ENCODE results near the gene TRIM46.
"Not testable (repeated sequence)": the region's sequence is repeated elsewhere in the genome, so short reads cannot be mapped to it uniquely, and the experiment has no call there.

Gene TRIM46

DNA sequence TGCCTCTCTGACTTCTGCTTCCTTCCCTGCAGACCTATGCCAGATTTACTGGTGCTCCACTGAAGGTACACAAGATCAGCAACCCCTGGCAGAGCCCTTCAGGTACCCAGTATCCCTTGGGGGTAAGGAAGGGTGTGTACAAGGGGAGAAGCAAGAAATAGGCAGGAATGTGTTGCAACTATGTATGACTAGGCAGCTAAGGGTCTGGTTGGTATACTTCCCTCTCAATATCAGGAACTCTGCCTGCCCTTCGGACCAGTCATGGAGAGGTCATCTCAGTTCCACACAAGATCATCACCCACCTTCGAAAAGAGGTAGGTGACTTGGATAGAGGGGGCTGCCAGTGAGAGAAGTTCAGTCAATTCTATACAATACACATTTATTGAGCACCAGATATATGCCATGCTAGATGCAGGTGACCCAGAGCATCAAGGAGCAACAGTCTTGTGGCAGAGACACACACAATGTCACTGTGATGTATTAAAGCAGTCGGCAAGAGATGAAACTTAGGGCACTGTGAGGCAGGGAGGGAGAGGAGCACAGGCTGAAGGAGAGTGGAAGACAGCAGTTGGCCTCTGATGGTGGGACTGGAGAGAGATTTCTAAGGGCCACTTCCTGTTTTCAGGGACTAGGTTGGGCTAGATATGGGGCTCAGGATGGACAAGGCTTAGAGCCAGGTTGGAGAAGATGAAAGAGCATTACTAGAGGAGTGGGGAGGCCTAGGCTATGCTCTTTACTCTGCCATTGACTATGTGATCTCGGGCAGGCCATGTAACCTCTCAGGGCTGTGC lies 36.9 kb downstream of the TRIM46 start:
- TF ChIP-seq, protein P1, sequence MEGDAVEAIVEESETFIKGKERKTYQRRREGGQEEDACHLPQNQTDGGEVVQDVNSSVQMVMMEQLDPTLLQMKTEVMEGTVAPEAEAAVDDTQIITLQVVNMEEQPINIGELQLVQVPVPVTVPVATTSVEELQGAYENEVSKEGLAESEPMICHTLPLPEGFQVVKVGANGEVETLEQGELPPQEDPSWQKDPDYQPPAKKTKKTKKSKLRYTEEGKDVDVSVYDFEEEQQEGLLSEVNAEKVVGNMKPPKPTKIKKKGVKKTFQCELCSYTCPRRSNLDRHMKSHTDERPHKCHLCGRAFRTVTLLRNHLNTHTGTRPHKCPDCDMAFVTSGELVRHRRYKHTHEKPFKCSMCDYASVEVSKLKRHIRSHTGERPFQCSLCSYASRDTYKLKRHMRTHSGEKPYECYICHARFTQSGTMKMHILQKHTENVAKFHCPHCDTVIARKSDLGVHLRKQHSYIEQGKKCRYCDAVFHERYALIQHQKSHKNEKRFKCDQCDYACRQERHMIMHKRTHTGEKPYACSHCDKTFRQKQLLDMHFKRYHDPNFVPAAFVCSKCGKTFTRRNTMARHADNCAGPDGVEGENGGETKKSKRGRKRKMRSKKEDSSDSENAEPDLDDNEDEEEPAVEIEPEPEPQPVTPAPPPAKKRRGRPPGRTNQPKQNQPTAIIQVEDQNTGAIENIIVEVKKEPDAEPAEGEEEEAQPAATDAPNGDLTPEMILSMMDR (IDR thresholded peaks at IDR 0.05; ENCODE audit: low read depth, low read length) = no peak
- no peak overlapping the region for H3K4me3 ChIP-seq (replicated peaks in 1 of 2; ENCODE audit: low read depth in 2 of 2, low read length in 2 of 2)
- DNase-seq (ENCODE audit: low read depth in 2 of 2) = no peak

DNA sequence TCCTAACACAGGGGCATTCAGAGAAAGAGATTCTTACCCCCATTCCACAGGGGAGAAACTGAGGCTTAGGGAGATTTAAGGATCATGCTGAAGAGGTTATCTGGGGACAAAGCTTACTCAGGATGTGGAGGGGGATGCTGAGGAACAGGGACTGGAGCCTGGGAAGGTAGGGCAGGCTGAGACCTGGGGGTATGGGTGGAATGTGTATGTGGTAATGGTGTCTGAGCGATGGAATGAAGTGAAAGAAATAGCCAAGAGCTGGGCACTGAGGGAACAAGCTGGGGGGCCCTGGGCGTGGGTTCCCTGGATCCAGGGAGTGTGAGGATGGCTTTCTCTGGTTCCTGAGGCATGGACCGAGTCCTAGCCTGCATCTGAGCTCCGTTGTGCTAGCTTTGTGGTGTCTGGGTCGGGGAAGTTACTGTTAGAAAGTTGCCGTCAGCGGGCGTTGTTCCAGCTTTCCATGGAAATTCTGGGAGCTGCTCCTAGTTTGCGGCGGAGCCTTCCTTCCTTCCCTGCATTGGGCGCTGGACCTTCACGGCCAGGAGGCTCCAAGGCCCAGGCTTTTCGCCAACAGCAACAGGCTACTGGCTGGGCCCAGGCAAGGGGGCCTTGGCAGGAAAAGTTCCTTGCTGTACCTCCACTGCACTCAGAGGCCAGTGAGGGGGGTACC lies 37.9 kb downstream of the TRIM46 start:
- DNase-seq (ENCODE audit: low read depth in 2 of 2) = peak in 1 of 2 donors; percentile 45
- not testable (repeated sequence) for H3K4me3 ChIP-seq (replicated peaks in 1 of 2; ENCODE audit: low read depth in 2 of 2, low read length in 2 of 2)

DNA sequence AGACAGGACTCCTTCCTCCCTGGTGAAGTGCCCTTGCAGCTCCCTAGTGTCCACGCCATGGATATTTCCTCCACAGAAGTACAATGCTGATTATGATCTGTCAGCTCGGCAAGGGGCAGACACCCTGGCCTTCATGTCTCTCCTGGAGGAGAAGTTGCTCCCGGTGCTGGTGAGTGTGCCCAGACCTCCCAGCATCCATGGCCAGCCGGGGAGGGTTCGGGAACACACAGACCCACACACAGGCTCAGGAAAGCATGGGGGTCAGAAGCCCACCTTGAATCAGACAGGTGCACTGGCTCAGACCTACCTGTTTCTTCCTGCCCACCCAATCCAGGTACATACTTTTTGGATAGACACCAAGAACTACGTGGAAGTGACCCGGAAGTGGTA lies 38.4 kb downstream of the TRIM46 start:
- H3K4me3 ChIP-seq (replicated peaks in 1 of 2; ENCODE audit: low read depth in 2 of 2, low read length in 2 of 2); DNase-seq (ENCODE audit: low read depth in 2 of 2): not testable (repeated sequence)

DNA sequence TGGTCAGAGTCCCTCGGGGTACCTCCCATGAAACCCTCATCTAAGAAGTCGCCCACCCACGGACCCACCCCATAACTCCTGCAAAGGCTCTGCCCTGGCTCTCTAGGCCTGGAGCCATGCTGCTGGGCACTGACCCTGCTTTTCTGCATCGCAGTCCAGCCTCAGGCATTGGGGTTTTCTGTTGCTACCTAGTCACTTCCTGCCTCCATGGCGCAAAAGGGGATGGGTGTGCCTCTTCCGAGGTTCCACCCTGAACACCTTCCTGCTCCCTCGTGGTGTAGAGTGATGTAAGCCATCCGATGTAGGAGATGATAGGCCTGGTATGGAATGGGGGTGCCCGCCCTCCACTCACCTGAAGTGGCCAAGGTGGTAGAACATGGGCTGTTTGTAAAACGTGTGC lies 41.1 kb downstream of the TRIM46 start:
- DNase-seq (ENCODE audit: low read depth in 2 of 2); H3K4me3 ChIP-seq (replicated peaks in 1 of 2; ENCODE audit: low read depth in 2 of 2, low read length in 2 of 2): not testable (repeated sequence)

GRCh38 chr1:155218854-155219591 lies 45.4 kb downstream of the TRIM46 start:
- no peak overlapping the region for H3K4me3 ChIP-seq (replicated peaks in 1 of 2; ENCODE audit: low read depth in 2 of 2, low read length in 2 of 2)
- TF ChIP-seq, protein P1 (IDR thresholded peaks at IDR 0.05; ENCODE audit: low read depth, low read length) = no peak
- peak; percentile 78 to 81 for DNase-seq (ENCODE audit: low read depth in 2 of 2)

GRCh38 chr1:155219592-155220031 lies 46.0 kb downstream of the TRIM46 start:
- TF ChIP-seq, protein P1 (IDR thresholded peaks at IDR 0.05; ENCODE audit: low read depth, low read length) = no peak
- no peak overlapping the region for H3K4me3 ChIP-seq (replicated peaks in 1 of 2; ENCODE audit: low read depth in 2 of 2, low read length in 2 of 2)

GRCh38 chr1:155220211-155220965 lies 46.7 kb downstream of the TRIM46 start:
- DNase-seq (ENCODE audit: low read depth in 2 of 2); H3K4me3 ChIP-seq (replicated peaks in 1 of 2; ENCODE audit: low read depth in 2 of 2, low read length in 2 of 2): not testable (repeated sequence)

More at GRCh38 chr1:155219592-155220031, 46.0 kb downstream of the TRIM46 start:
- DNase-seq (ENCODE audit: low read depth in 2 of 2) = peak; percentile 21 to 23

GRCh38 chr1:155223047-155223446 lies 49.4 kb downstream of the TRIM46 start:
- no peak for DNase-seq (ENCODE audit: low read depth in 2 of 2)
- TF ChIP-seq, protein P1 (IDR thresholded peaks at IDR 0.05; ENCODE audit: low read depth, low read length) = no peak
- no peak overlapping the region for H3K4me3 ChIP-seq (replicated peaks in 1 of 2; ENCODE audit: low read depth in 2 of 2, low read length in 2 of 2)

DNA sequence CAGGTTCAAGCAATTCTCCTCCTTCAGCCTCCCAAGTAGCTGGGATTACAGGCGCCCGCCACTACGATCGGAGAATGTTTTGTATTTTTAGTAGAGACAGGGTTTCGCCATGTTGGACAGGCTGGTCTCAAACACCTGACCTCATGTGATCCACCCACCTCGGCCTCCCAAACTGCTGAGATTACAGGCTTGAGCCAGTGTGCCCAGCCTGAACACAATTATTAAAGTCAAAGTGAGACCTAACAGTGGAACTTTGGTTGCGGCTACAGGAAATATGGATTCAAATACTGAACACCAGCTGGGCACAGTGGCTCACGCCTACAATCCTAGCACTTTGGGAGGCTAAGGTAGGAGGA lies 51.7 kb downstream of the TRIM46 start:
- not testable (repeated sequence) for H3K4me3 ChIP-seq (replicated peaks in 1 of 2; ENCODE audit: low read depth in 2 of 2, low read length in 2 of 2); DNase-seq (ENCODE audit: low read depth in 2 of 2)
